Heart left ventricle (tissue), 16 donors: ENCODE measurements around the gene GALNT2. TPM values are rescaled to one million over a fixed set of nuclear protein-coding genes. Genes with fewer than 3 reads are reported as not detected.

Experiments
- ATAC-seq, 4 donors: fragments of 200-7000 bp; cut with Tn5 transposase; one replicate each; pipeline ENCODE4 v1.9.1; 2020 to 2022; ENCODE audit warnings: moderate library complexity in 4 of 4, mild to moderate bottlenecking in 3 of 4, moderate number of reproducible peaks in 1 of 4
- DNase-seq, 5 donors: peaks; one replicate each; pipeline ENCODE4 v3.0.0-alpha.2; 2020
- H3K27ac ChIP-seq, 12 donors: fragments of 200-600 bp; sonication (generic) in 4 of 12; one replicate each; pipeline versions ENCODE4 v1.5.0 to v1.8.0; 2016 to 2022; ENCODE audit warnings: mild to moderate bottlenecking in 2 of 12
- H3K27me3 ChIP-seq, 9 donors: fragments of 200-600 bp; sonication (generic) in 2 of 9; one replicate each; pipeline versions ENCODE4 v1.5.1 to v1.8.0; 2016 to 2022; ENCODE audit warnings: mild to moderate bottlenecking in 3 of 9
- H3K36me3 ChIP-seq, 9 donors: fragments of 200-600 bp; sonication (generic) in 2 of 9; one replicate each; pipeline versions ENCODE4 v1.5.0 to v1.8.0; 2018 to 2022; ENCODE audit warnings: mild to moderate bottlenecking in 2 of 9
- H3K4me1 ChIP-seq, 12 donors: fragments of 200-600 bp; sonication (generic) in 4 of 12; one replicate each; pipeline versions ENCODE4 v1.5.0 to v1.8.0; 2016 to 2022; ENCODE audit warnings: mild to moderate bottlenecking in 3 of 12
- H3K4me3 ChIP-seq, 12 donors: fragments of 200-600 bp; sonication (generic) in 4 of 12; one replicate each; pipeline versions ENCODE4 v1.5.0 to v1.8.0; 2017 to 2022; ENCODE audit warnings: mild to moderate bottlenecking in 9 of 12, moderate library complexity in 4 of 12
- H3K9me3 ChIP-seq, 12 donors: fragments of 200-600 bp; sonication (generic) in 4 of 12; one replicate each; pipeline versions ENCODE4 v1.5.0 to v1.8.0; 2016 to 2022; ENCODE audit warnings: mild to moderate bottlenecking in 1 of 12
- CTCF ChIP-seq, 12 donors: fragments of 200-600 bp; sonication (generic) in 4 of 12; IDR thresholded peaks; one replicate each; pipeline versions ENCODE4 v1.5.0 to v1.8.0; 2018 to 2022; ENCODE audit warnings: antibody characterized with exemption in 12 of 12, mild to moderate bottlenecking in 5 of 12
- POLR2A ChIP-seq, 2 donors: fragments of 450-650 bp; IDR thresholded peaks; one replicate each; pipeline ENCODE4 v1.6.1; 2017; ENCODE audit warnings: antibody characterized with exemption in 2 of 2, mild to moderate bottlenecking in 2 of 2, moderate library complexity in 2 of 2
- WGBS, 4 donors: extraction: QIAGEN DNeasy Blood & Tissue Kit in 2 of 4; methylation state at CpG; one replicate each; pipeline versions ENCODE4 v1.1.5 to v1.1.7; 2013 to 2018; 5-methylcytosine and 5-hydroxymethylcytosine counted together
- intact Hi-C, 10 donors: fragments of 100-400 bp; cut with DNase I; formaldehyde crosslinking; loops; one replicate each; pipeline versions ENCODE4 v1.11.1 to v1.14.2; 2022
- polyA plus RNA-seq, 2 donors: library from polyadenylated mRNA; stranded (reverse); fragments of 200-250 nt; gene quantifications; one replicate each; pipeline ENCODE4 v1.2.3, GENCODE V29; 2013
- total RNA-seq, 9 donors: library from RNA; depleted of rRNA in 2 of 9; stranded (reverse); fragments of >200 nt in 2 of 9; fragmentation: NEBNext Ultra II Directional in 3 of 9; extraction: Animal tissue kit (Norgen Biotek cat#: 25700) in 3 of 9; gene quantifications; one replicate each; pipeline versions ENCODE4 v1.1.0 to v1.2.4, GENCODE V29; 2016 to 2023
- donor health status: ischemic (EF 13 %, LVEDD 7.1; RV severe dilation, severe dysfunction).
- donor health status: healthy with polysubstance abuse.
- donor health status: DM: no; HTN: yes; CAD: no.
- donor health status: DM: no; HTN: no; CAD: no.
- donor health status: ischemic (EF 25% LVEDD 6.9; RV normal size, moderate dysfunction).
- donor health status: ischemic (EF 25% LVEDD 5.7; RV mildly dilated, moderate dysfunction).
- donor health status: healthy.
- donor health status: DM: yes; HTN: yes; CAD: no.
- donor health status: ischemic (EF 35%, LVEDD 5.7; RV mildly dilated, moderate dysfunction).
- donor health status: nonischemic (EF 11% LVEDD 7.7; RV severe dilation, severe dysfunction).
- donor health status: DM: yes; HTN: yes; CAD: no.
- donor health status: PGD.
- donor health status: ischemic (EF 29% LVEDD 5.4; RV normal size, mild dysfunction).
- donor health status: nonischemic (EF 23%, LVEDD 6.1; RV moderate dilation, normal function).

GALNT2 gene
- total and polyA plus RNA-seq, 11 donors = 10.1 to 44.9 (median 31.6) TPM

DNA sequence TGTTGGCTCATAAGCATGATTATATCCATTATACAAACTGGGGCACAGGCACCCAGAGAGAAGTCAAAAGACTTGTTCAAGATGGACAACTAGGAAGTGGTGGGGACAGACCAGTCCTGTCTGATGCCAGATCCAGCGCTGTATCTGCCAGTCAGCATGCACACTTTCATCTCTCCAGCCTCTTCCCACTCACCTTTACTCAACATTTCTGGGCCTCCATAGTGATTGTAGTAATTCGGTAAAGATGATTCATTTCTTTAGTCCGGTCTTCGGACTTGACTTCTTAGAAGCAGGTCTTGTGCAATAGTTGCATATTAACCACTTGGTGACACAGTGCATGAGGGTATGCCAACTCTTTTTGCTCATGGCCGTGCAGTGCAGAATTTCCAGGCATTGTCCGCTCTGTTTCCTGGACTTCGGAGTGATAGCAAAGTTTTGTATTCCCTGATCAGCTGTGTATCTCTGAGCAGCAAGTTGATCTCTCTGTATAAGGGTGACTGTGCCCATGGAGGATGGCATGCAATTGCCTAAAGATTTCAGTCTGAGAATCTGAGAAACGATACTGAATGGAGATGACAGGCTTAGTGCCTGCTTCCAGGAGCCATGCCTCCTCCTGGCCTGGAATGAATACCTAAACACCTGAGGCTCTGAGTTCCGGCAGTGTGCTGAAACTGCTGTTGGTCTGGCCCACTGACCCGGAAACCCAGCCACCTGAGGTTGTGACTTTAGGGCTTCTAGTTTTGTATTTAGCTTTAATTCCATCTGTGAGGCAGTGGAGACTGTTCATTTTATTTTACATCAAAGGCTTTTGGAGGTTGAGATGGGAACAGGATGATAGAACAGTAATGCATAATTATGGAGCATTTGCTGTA is 39.0 kb downstream of the GALNT2 start:
- peak overlapping the region in 3 of 12 donors; percentile 65 to 80 (median 79) for H3K27ac ChIP-seq
- intact Hi-C loops = loop anchor here in 1 of 10 donors (2.0 kb wide), 1 partner anchor 39 kb away; the partner anchor contains the start of gene GALNT2
- 71 to 78% (median 75%) methylated on average over 10 of the region's 10 CpGs for WGBS, 4 donors

GRCh38 chr1:230107941-230108340 is 40.9 kb downstream of the GALNT2 start:
- Histone ChIP-seq H3K9me3 (no peaks in the 10 kb centered on the region), H3K27ac (no peak overlapping the region), H3K4me3 (no peak overlapping the region), H3K4me1 (peaks cover 2 to 72% (median 37%) of the 10 kb centered on the region in 12 donors), H3K36me3 (no peaks in the 10 kb centered on the region), H3K27me3 (no peaks in the 10 kb centered on the region)
- WGBS, 4 donors = 82 to 96% (median 91%) methylated on average over 5 to 6 of the region's 6 CpGs
- DNase-seq (no peak), ATAC-seq (no peak)
- TF ChIP-seq CTCF (IDR thresholded peaks at IDR 0.05) (no peak), POLR2A (IDR thresholded peaks at IDR 0.05) (no peak)
- intact Hi-C loops = no loop called here

More for the DNA sequence above, 39.0 kb downstream of the GALNT2 start:
- Histone ChIP-seq H3K36me3 (no peaks in the 10 kb centered on the region), H3K4me1 (peaks cover 0 to 76% (median 41%) of the 10 kb centered on the region in 12 donors), H3K4me3 (no peak overlapping the region), H3K9me3 (no peaks in the 10 kb centered on the region), H3K27me3 (no peaks in the 10 kb centered on the region)
- peak in 2 of 4 donors; percentile 31 to 42 for ATAC-seq
- no peak for DNase-seq
- TF ChIP-seq POLR2A (IDR thresholded peaks at IDR 0.05) = no peak
- no peak for TF ChIP-seq CTCF (IDR thresholded peaks at IDR 0.05)

DNA sequence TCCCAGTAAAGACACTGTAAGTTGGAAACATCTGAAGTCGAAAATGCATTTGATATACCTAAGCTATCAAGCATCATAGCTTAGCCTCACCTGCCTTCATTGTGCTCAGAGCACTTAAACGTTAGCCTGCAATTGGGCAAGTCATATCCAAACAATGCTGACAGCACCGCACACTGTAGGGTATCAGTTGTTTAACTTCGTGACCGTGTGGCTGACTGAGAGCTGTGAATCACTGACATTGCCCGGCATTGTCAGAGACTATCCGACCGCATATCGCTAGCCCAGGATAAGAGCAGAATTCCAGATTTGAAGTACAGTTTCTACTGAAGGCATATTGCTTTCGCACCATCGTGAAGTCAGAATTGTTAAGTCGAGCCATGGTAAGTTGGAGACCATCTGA is 41.5 kb downstream of the GALNT2 start:
- intact Hi-C loops = no loop called here
- H3K27me3 ChIP-seq = no peaks in the 10 kb centered on the region
- DNase-seq (no peak), ATAC-seq (no peak)
- H3K4me1 ChIP-seq = peaks cover 4 to 72% (median 40%) of the 10 kb centered on the region in 12 donors
- no peak for TF ChIP-seq CTCF (IDR thresholded peaks at IDR 0.05)
- TF ChIP-seq POLR2A (IDR thresholded peaks at IDR 0.05) = no peak
- H3K36me3 ChIP-seq = no peaks in the 10 kb centered on the region
- no peak overlapping the region for H3K4me3 ChIP-seq
- no peaks in the 10 kb centered on the region for H3K9me3 ChIP-seq
- no peak overlapping the region for H3K27ac ChIP-seq
- 95 to 97% (median 96%) methylated on average over 12 of the region's 12 CpGs for WGBS, 4 donors

- Histone ChIP-seq H3K4me1 (peaks cover 4 to 68% (median 38%) of the 10 kb centered on the region in 12 donors), H3K36me3 (peaks cover 0 to 2% (median 0%) of the 10 kb centered on the region in 9 donors), H3K27ac (no peak overlapping the region), H3K4me3 (no peak overlapping the region), H3K27me3 (no peaks in the 10 kb centered on the region), H3K9me3 (no peaks in the 10 kb centered on the region)
- no peak for ATAC-seq
- intact Hi-C loops = no loop called here
- no peak for DNase-seq
- WGBS, 4 donors = 92 to 97% (median 94%) methylated on average over 10 to 11 of the region's 11 CpGs
- TF ChIP-seq CTCF (IDR thresholded peaks at IDR 0.05) = no peak
Observed at GRCh38 chr1:230109066-230109465, 42.0 kb downstream of the GALNT2 start.
